ENCODE data around the gene OSBP.
A peak's percentile ranks its signal among the peaks of the same experiment; 100 is the strongest.
"Not testable (repeated sequence)": the region's sequence is repeated elsewhere in the genome, so short reads cannot be mapped to it uniquely, and the experiment has no call there.

Gene OSBP

GRCh38 chr11:59615637-59616395 lies at the start of gene OSBP:
TSS of gene OSBP (minus strand) at chr11:59615774. CDS start at chr11:59615664, 110 bp downstream.
- peak; percentile 98 for DNase-seq

GRCh38 chr11:59660621-59661020 lies 45.0 kb upstream of the OSBP start:
- no peak for DNase-seq

- no peak for DNase-seq
Measured at GRCh38 chr11:59659981-59660380, 44.4 kb upstream of the OSBP start.

GRCh38 chr11:59658036-59658435 lies 42.5 kb upstream of the OSBP start:
- DNase-seq: no peak

GRCh38 chr11:59654893-59655292 lies 39.3 kb upstream of the OSBP start:
- DNase-seq: no peak

- no peak for DNase-seq
Measured at GRCh38 chr11:59647245-59647980, 31.8 kb upstream of the OSBP start.

GRCh38 chr11:59644528-59644927 lies 29.0 kb upstream of the OSBP start:
- no peak for DNase-seq

GRCh38 chr11:59643390-59643789 lies 27.8 kb upstream of the OSBP start:
- DNase-seq: no peak

GRCh38 chr11:59641156-59641555 lies 25.6 kb upstream of the OSBP start:
- no peak for DNase-seq

- DNase-seq: no peak
Measured at GRCh38 chr11:59630493-59630892, 14.9 kb upstream of the OSBP start.

- DNase-seq: no peak
Measured at GRCh38 chr11:59629996-59630395, 14.4 kb upstream of the OSBP start.

- not testable (repeated sequence) for DNase-seq
Measured at GRCh38 chr11:59626969-59627368, 11.4 kb upstream of the OSBP start.

- no peak for DNase-seq
Measured at GRCh38 chr11:59625703-59626102, 10.1 kb upstream of the OSBP start.

- no peak for DNase-seq
Measured at GRCh38 chr11:59617876-59618275, 2.3 kb upstream of the OSBP start.

- no peak for DNase-seq
Measured at GRCh38 chr11:59616396-59616982, 915 bp upstream of the OSBP start.

GRCh38 chr11:59615120-59615636 lies 396 bp downstream of the OSBP start:
- DNase-seq: peak; percentile 79

- DNase-seq: no peak
Measured at GRCh38 chr11:59614277-59615119, 1.1 kb downstream of the OSBP start.

GRCh38 chr11:59611570-59612565 lies 3.7 kb downstream of the OSBP start:
- DNase-seq: no peak

- no peak for DNase-seq
Measured at GRCh38 chr11:59610289-59610688, 5.3 kb downstream of the OSBP start.

GRCh38 chr11:59607703-59608454 lies 7.7 kb downstream of the OSBP start:
- DNase-seq: no peak

- DNase-seq: no peak
Measured at GRCh38 chr11:59602432-59602831, 13.1 kb downstream of the OSBP start.
